GM12878 (cell line): ENCODE measurements around the gene TIFAB. TPM values are rescaled to one million over a fixed set of nuclear protein-coding genes. Genes with fewer than 3 reads are reported as not detected.

ENCODE experiments used
- ATAC-seq: fragments of 200-7000 bp; cut with Tn5 transposase; 3 replicates; pipeline ENCODE4 v1.9.1; 2020; ENCODE audit warnings: mild to moderate bottlenecking, moderate library complexity
- BruUV-seq: library from RNA; stranded (reverse); fragments of 400-500 nt; replicated peaks from 2 replicates; lab custom pipeline; 2021; lab: Mats Ljungman, UMichigan
- CTCF ChIA-PET: fragments of 300-600 bp; sonication (Branson Sonifier 250); formaldehyde crosslinking; extraction: SDS; loops from one replicate; lab custom pipeline; 2021; ENCODE audit warnings: inconsistent platforms; lab: Yijun Ruan, JAX
- POLR2A ChIA-PET: fragments of 350-600 bp; formaldehyde crosslinking; extraction: SDS; loops from one replicate; lab custom pipeline; 2021; ENCODE audit warnings: inconsistent platforms; lab: Charles Lee
- RAD21 ChIA-PET: fragments of 300-600 bp; sonication (Branson Sonifier 250); formaldehyde crosslinking; loops from one replicate; lab custom pipeline; 2023; ENCODE audit warnings: antibody characterized with exemption; ENCODE audit not compliant: unreplicated experiment; lab: Charles Lee
- SMC1A ChIA-PET: fragments of 300-600 bp; sonication (Branson Sonifier 250); formaldehyde crosslinking; loops from one replicate; lab custom pipeline; 2023; ENCODE audit not compliant: unreplicated experiment, uncharacterized antibody; lab: Charles Lee
- DNase-seq: peaks from one replicate; pipeline ENCODE4 v3.0.0-alpha.2; 2011; ENCODE audit warnings: low read depth, low spot score
- FAIRE-seq: peaks from 3 replicates; lab custom pipeline; 2011; peaks lifted over from hg19 to GRCh38; lab: Jason Lieb, UNC
- H2AFZ ChIP-seq: 2 replicates; pipeline ENCODE4 v1.6.0; 2011; ENCODE audit warnings: low read depth, low read length, control low read depth; ENCODE audit not compliant: control insufficient read depth
- H3K27ac ChIP-seq: 2 replicates; pipeline ENCODE4 v1.5.1; 2011; ENCODE audit warnings: control low read depth; ENCODE audit not compliant: control insufficient read depth, insufficient read depth
- H3K27me3 ChIP-seq, 2 experiments: replicated peaks in 1 of 2; 2 replicates each; pipeline versions ENCODE4 v1.6.0 to v1.6.1; 2011; ENCODE audit warnings: low read length in 1 of 2; ENCODE audit not compliant: control insufficient read depth in 2 of 2, insufficient read depth in 2 of 2
- H3K36me3 ChIP-seq, 2 experiments: 2 replicates each; pipeline ENCODE4 v1.5.1; 2011; ENCODE audit warnings: low read length in 1 of 2; ENCODE audit not compliant: control insufficient read depth in 2 of 2, insufficient read depth in 2 of 2
- H3K4me1 ChIP-seq: 2 replicates; pipeline ENCODE4 v1.6.1; 2011; ENCODE audit warnings: mild to moderate bottlenecking, low read length, moderate library complexity, mixed read lengths; ENCODE audit not compliant: control insufficient read depth, insufficient read depth
- H3K4me2 ChIP-seq: 2 replicates; pipeline ENCODE4 v1.6.0; 2011; ENCODE audit warnings: control low read depth; ENCODE audit not compliant: control insufficient read depth, insufficient read depth
- H3K4me3 ChIP-seq: fragments of 200-600 bp; sonication (generic); 2 replicates; pipeline ENCODE4 v1.5.1; 2016
- H3K79me2 ChIP-seq: 2 replicates; pipeline ENCODE4 v1.6.0; 2011; ENCODE audit warnings: low read length; ENCODE audit not compliant: control insufficient read depth, insufficient read depth
- H3K9ac ChIP-seq: 2 replicates; pipeline ENCODE4 v1.8.0; 2011; ENCODE audit warnings: low read length, control low read depth, mixed read lengths; ENCODE audit not compliant: control insufficient read depth, insufficient read depth
- H3K9me3 ChIP-seq: replicated peaks from 3 replicates; pipeline ENCODE4 v1.5.1; 2011; ENCODE audit warnings: mild to moderate bottlenecking, low read length; ENCODE audit not compliant: control insufficient read depth, insufficient read depth
- H4K20me1 ChIP-seq: 2 replicates; pipeline ENCODE4 v1.6.0; 2011; ENCODE audit not compliant: control insufficient read depth, insufficient read depth
- EZH2 ChIP-seq: IDR thresholded peaks from 2 replicates; pipeline ENCODE4 v1.6.1; 2012; ENCODE audit warnings: low read depth, mild to moderate bottlenecking, control low read depth, inconsistent platforms, low read length, borderline replicate concordance; ENCODE audit not compliant: control insufficient read depth
- HCFC1 ChIP-seq: fragments of 150-350 bp; IDR thresholded peaks from 2 replicates; pipeline ENCODE4 v1.6.1; 2014; ENCODE audit warnings: low read length
- KDM1A ChIP-seq: fragments of 200-600 bp; sonication (generic); IDR thresholded peaks from 2 replicates; pipeline ENCODE4 v1.6.1; 2016; ENCODE audit warnings: borderline replicate concordance
- PAX8 ChIP-seq: fragments of 450-650 bp; IDR thresholded peaks from 2 replicates; pipeline ENCODE4 v1.6.1; 2017; ENCODE audit warnings: mild to moderate bottlenecking, moderate library complexity
- WGBS: methylation state at CpG from one replicate; pipeline ENCODE4 v1.1.6; 2016; ENCODE audit warnings: low lambda C conversion rate; ENCODE audit not compliant: insufficient replicate concordance, insufficient coverage; ENCODE audit errors: missing lambda C conversion rate; 5-methylcytosine and 5-hydroxymethylcytosine counted together
- in situ Hi-C: fragments of 300-500 bp; cut with MboI; formaldehyde crosslinking; loops from 9 replicates; pipeline ENCODE4 v1.14.3; 2018; ENCODE audit warnings: mixed read lengths
- intact Hi-C: fragments of 100-400 bp; cut with micrococcal nuclease; formaldehyde crosslinking; loops from one replicate; pipeline ENCODE4 v1.14.2; 2022; ENCODE audit not compliant: unreplicated experiment
- polyA plus RNA-seq, 11 experiments: library from polyadenylated mRNA; depleted of rRNA in 4 of 11; unstranded in 6 of 11; stranded (reverse) in 5 of 11; fragments of >200 nt; fragmentation: Nextera tagmentation in 4 of 11; fragmentation: Illumina TruSeq in 1 of 11; extraction: Ambion mirVana in 4 of 11; extraction: Trizol in 1 of 11; gene quantifications; 1 replicate in 1 of 11; 2 replicates in 10 of 11; pipeline versions ENCODE4 v1.2.1 to v1.2.3, GENCODE V29; 2011 to 2016; ENCODE audit warnings: inconsistent platforms in 2 of 11, missing spikeins in 2 of 11, low read depth in 1 of 11
- total RNA-seq, 4 experiments: library from RNA; depleted of rRNA in 3 of 4; stranded (reverse); fragments of >200 nt in 3 of 4; fragmentation: Illumina TruSeq in 1 of 4; extraction: Trizol in 1 of 4; gene quantifications; 2 replicates each; pipeline versions ENCODE4 v1.2.1 to v1.2.3, GENCODE V29; 2013 to 2021
- TF ChIP-seq, protein P1 (sequence below): IDR thresholded peaks from 2 replicates; pipeline ENCODE4 v1.6.1; 2012; ENCODE audit warnings: low read length, inconsistent platforms

The TIFAB gene
- total and polyA plus RNA-seq, 10 of the 15 experiments (the other 5 are each of a cell fraction or from before 2014, with no cell fraction given): not detected

DNA sequence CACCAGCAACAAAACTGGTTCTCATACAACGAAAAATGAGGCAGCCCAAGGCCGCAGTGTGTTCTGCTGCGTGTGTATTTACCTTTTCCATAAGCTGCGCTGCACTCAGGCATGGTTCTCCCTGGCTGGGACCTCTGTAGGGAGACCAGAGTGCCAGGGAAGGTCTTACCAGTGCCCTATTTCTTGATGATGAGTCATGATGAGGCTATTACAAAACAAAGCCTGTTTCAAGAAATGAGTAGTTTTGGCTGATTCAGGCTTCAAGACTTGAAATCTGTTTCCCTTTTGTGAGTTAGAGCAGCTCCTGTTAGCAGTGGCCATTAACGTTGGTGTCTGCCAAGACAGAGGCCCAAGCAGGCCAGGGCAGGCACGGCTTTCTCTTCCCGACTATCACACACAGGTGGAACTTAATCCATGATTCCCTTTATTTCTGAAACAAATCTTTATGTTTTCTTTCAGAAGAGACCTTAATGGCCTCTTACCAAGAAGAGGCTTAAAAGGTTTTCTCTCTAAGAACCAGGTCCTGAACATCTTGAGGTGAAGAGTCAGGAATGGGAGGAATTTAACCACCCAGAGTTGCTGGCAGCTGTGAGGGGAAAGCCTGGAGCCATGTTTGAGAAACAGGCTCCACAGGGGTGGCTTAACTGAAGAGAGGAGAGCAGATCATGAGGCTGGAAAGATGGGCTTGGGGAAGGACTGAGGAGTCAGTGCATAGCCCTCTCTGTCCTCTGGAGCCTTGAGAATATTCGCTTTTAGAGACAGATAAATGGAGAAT lies 41.4 kb upstream of the TIFAB start (continued):
- TF ChIP-seq HCFC1: no peak

DNA sequence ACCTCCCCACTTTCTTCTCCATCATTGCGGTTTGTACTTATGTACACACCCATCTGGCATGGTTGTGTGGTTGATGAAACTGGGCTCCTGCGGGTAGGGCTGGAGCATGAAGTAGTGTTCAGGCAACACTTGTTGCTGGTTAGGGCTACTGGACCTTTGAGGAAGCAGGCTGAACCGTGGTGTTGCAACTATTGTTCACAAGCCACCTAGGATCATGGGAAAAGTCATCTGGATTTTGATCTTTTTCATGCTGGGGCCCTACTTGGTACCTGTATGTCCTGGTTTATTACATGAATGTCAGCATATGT lies 40.1 kb upstream of the TIFAB start:
- H3K79me2 ChIP-seq: no peaks in the 10 kb centered on the region
- H3K36me3 ChIP-seq: no peaks in the 10 kb centered on the region
- DNase-seq: no peak
- ATAC-seq: no peak
- H2AFZ ChIP-seq: no peak overlapping the region
- SMC1A ChIA-PET: no interaction called here
- CTCF ChIA-PET: interaction anchor here (1.0 kb wide), 1 partner anchor 60 kb away, joined by 4 read pairs; no protein-coding TSS in a partner anchor
- no peak overlapping the region for H3K27ac ChIP-seq
- H4K20me1 ChIP-seq: no peaks in the 10 kb centered on the region; the same call in 1 of the 2 replicates
- TF ChIP-seq KDM1A (no peak), EZH2 (no peak), PAX8 (no peak)
- TF ChIP-seq, protein P1, sequence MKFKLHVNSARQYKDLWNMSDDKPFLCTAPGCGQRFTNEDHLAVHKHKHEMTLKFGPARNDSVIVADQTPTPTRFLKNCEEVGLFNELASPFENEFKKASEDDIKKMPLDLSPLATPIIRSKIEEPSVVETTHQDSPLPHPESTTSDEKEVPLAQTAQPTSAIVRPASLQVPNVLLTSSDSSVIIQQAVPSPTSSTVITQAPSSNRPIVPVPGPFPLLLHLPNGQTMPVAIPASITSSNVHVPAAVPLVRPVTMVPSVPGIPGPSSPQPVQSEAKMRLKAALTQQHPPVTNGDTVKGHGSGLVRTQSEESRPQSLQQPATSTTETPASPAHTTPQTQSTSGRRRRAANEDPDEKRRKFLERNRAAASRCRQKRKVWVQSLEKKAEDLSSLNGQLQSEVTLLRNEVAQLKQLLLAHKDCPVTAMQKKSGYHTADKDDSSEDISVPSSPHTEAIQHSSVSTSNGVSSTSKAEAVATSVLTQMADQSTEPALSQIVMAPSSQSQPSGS: no peak
- no TSS peak for BruUV-seq
- H3K4me1 ChIP-seq: no peaks in the 10 kb centered on the region
- WGBS: 34% methylated on average over 3 of the region's 3 CpGs
- FAIRE-seq: no peak
- no peak overlapping the region for H3K9ac ChIP-seq
- H3K27me3 ChIP-seq: peaks cover 10 to 20% of the 10 kb centered on the region in 2 experiments; a peak in 3 of 4 replicates
- POLR2A ChIA-PET: no interaction called here
- H3K9me3 ChIP-seq: no peaks in the 10 kb centered on the region
- RAD21 ChIA-PET: no interaction called here
- intact Hi-C loops: no loop called here
- no peak overlapping the region for H3K4me2 ChIP-seq
- H3K4me3 ChIP-seq: no peak overlapping the region
- in situ Hi-C loops: no loop called here
